ENCODE data around the gene TMEM259.

Gene TMEM259

DNA sequence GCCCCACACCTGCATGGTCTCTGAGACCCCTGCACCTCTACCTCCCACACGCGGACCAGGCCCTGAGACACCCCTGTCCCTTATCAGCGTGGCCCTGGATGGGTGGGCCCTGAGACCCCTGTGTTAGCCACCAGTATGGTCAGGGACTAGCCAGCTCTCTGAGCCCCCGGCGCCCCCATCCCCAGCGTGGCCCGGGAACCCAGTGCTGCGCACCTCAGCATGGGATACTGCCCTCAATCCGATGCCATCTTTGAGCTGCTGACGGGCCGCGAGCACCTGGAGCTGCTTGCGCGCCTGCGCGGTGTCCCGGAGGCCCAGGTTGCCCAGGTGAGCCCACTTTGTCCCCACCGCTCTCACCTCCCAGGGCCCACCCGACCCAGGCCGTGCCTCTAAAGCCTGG, 41.1 kb upstream of the TMEM259 start:
- DNase-seq (ENCODE audit: low read depth) = no peak
- TF ChIP-seq, protein P1, sequence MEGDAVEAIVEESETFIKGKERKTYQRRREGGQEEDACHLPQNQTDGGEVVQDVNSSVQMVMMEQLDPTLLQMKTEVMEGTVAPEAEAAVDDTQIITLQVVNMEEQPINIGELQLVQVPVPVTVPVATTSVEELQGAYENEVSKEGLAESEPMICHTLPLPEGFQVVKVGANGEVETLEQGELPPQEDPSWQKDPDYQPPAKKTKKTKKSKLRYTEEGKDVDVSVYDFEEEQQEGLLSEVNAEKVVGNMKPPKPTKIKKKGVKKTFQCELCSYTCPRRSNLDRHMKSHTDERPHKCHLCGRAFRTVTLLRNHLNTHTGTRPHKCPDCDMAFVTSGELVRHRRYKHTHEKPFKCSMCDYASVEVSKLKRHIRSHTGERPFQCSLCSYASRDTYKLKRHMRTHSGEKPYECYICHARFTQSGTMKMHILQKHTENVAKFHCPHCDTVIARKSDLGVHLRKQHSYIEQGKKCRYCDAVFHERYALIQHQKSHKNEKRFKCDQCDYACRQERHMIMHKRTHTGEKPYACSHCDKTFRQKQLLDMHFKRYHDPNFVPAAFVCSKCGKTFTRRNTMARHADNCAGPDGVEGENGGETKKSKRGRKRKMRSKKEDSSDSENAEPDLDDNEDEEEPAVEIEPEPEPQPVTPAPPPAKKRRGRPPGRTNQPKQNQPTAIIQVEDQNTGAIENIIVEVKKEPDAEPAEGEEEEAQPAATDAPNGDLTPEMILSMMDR (IDR thresholded peaks at IDR 0.05; ENCODE audit: low read length, missing control alignments) = no peak
- H3K4me3 ChIP-seq (replicated peaks; ENCODE audit: low read depth, low read length) = no peak overlapping the region

DNA sequence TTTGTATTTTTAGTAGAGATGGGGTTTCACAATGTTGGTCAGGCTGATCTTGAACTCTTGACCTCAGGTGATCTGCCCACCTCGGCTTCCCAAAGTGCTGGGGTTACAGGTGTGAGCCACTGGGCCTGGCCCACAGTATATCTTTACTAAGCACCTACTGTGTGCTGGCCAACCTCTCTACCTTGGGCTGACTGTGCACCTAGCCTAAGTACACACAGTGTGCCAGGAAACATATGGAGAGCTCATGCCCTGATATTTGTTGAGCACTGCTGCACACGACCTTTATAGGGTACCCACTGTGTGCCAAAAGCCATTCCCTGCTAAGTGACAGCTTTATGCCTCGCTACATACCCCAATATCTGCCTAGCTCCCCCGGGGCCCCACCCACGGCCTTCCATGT, 39.8 kb upstream of the TMEM259 start:
- no peak for DNase-seq (ENCODE audit: low read depth)
- TF ChIP-seq, protein P1 (IDR thresholded peaks at IDR 0.05; ENCODE audit: low read length, missing control alignments) = no peak
- no peak overlapping the region for H3K4me3 ChIP-seq (replicated peaks; ENCODE audit: low read depth, low read length)

DNA sequence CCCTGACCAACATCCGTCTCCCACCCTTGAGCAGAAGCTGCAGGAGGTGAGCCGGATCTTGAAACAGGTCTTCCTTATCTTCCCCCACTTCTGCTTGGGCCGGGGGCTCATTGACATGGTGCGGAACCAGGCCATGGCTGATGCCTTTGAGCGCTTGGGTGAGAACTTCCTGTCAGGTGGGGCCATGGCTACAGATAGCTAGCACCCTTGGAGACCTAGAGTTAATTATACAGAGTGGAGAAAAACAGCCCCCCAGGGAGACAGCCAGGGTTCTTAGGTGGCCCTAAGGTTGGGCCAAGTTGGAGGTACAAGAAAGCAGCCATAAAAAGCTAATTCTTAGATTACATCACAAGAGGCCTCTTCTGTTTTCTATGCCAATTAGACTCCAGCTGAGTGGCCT, 37.2 kb upstream of the TMEM259 start:
- H3K4me3 ChIP-seq (replicated peaks; ENCODE audit: low read depth, low read length) = no peak overlapping the region
- TF ChIP-seq, protein P1 (IDR thresholded peaks at IDR 0.05; ENCODE audit: low read length, missing control alignments) = no peak
- DNase-seq (ENCODE audit: low read depth) = no peak

DNA sequence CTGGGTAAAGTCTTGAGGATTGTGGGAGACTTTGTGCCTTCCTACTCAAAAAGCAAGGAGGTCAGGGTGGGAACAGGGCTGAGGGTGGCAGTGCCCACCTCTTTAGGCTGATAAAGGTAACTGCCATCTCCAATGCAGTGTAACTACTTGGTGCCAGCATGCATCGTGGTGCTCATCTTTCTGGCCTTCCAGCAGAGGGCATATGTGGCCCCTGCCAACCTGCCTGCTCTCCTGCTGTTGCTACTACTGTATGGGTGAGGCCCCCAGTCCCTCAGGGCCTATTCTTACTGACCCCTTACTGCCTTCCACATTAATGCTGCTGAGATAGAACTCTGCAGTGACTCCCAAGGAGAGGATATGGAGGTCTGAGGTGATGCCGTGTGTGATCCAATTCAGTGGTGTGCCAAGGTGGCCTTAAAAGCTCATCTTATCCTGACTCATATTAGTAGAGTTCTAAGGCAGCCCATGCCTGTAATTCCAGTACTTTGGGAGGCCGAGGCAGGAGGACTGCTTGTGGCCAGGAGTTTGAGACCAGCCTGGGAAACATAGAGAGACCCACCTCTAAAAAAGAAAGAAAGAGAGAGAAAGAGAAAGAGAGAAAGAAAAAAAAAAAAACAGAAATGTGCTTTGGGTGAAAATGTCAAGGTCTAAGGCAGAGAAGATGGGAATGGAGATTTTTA, 36.4 kb upstream of the TMEM259 start:
- peak; percentile 74 for DNase-seq (ENCODE audit: low read depth)

DNA sequence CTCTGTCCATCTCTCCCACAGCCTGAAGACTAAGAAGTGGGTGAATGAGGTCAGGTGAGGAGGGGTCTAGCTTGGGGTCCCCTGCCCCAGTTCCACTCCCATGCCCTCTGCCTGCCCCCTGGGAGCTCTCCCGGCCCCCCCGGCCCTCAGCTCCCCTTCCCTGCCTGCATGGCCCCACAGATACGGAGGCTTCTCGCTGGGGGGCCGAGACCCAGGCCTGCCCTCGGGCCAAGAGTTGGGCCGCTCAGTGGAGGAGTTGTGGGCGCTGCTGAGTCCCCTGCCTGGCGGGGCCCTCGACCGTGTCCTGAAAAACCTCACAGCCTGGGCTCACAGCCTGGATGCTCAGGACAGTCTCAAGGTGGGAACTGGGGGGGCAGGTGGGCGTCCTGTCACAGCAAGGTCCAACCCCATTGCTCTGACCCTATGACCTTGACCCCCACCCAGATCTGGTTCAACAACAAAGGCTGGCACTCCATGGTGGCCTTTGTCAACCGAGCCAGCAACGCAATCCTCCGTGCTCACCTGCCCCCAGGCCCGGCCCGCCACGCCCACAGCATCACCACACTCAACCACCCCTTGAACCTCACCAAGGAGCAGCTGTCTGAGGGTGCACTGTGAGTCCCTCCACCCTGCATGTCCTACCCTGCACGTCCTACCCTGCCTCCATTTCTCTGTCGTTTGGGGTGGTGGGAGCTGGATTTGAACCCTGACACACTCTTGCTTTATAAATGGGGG, 35.1 kb upstream of the TMEM259 start:
- TF ChIP-seq, protein P1 (IDR thresholded peaks at IDR 0.05; ENCODE audit: low read length, missing control alignments) = no peak
- DNase-seq (ENCODE audit: low read depth) = no peak
- H3K4me3 ChIP-seq (replicated peaks; ENCODE audit: low read depth, low read length) = no peak overlapping the region

More for the DNA sequence above, 36.4 kb upstream of the TMEM259 start:
- TF ChIP-seq, protein P1 (IDR thresholded peaks at IDR 0.05; ENCODE audit: low read length, missing control alignments) = no peak
- no peak overlapping the region for H3K4me3 ChIP-seq (replicated peaks; ENCODE audit: low read depth, low read length)

DNA sequence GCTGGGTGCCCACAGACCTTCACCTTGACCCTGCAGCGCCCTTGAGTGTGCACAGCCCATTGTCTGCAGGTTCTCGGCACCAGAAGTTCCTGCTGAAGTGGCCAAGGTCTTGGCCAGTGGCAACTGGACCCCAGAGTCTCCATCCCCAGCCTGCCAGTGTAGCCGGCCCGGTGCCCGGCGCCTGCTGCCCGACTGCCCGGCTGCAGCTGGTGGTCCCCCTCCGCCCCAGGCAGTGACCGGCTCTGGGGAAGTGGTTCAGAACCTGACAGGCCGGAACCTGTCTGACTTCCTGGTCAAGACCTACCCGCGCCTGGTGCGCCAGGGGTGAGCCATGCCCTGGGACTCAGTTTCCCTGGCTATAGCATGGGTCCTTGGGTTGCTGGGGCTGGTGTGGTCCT, 34.1 kb upstream of the TMEM259 start:
- TF ChIP-seq, protein P1 (IDR thresholded peaks at IDR 0.05; ENCODE audit: low read length, missing control alignments) = no peak
- no peak overlapping the region for H3K4me3 ChIP-seq (replicated peaks; ENCODE audit: low read depth, low read length)
- no peak for DNase-seq (ENCODE audit: low read depth)

Measured in fibroblast of pulmonary artery (primary cell).